DMS53 (cell line): ENCODE measurements around the gene LMX1A.
A peak's percentile ranks its signal among the peaks of the same experiment; 100 is the strongest.

Source experiments
- DNase-seq: peaks from one replicate; lab custom pipeline; 2025; lab: John Stamatoyannopoulos, UW

The LMX1A gene

DNA sequence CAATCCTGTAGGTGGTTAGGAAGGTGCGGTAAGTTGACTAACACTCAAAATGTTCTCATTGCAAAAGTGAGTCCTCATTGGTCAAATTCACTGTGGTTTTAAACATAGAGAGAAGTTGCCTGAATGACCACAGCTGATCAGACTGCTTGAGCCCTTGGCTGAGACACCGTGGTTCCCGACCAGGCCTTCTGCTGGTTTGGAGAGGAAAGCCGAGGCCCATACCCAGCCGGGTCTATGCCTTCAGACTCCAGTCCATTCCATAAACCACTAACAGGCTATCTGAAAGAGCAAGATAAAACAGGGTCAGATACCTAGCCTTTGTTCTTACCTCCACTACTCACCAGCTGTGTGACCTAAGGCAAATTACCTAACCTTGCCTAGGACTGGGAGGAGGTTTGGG lies 133.9 kb downstream of the LMX1A start:
- DNase-seq, result no peak

DNA sequence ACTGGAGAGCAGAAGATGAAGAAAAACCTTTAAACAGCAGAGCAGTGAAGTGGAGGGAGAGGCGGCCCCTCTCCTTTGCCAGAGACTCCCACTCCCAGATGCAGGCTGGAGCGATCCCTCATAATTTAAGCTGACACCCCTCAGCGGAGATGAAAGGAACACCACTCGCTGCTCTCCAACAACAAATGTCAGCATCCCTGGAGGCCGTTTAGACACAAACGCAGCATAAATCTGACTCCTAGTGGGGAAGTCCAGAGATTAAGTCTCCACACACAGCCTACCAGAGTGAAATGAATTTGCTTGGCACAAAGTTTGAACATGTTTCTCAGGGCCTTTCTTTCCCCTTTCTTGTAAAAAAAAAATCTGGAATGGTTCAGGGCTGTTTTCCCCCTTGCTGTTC lies 137.8 kb downstream of the LMX1A start:
- no peak for DNase-seq

DNA sequence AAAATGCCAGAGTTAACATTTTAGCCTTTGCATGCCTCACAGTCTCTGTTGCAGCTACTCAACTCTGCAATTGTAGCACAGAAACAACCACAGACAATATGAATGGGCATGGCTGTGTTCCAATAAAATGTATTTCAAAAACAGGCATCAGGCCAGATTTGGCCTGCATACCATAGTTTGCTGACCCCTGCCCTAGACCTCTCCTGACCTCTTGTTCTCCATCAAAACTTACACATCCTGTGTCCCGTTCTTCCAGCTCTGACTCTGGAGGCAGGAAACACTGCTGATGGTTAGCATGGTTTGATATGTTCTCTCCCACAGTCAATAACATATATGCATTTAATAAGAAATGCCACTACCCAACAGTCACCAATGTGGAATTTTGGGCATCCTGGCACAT lies 138.6 kb downstream of the LMX1A start:
- DNase-seq, result no peak

DNA sequence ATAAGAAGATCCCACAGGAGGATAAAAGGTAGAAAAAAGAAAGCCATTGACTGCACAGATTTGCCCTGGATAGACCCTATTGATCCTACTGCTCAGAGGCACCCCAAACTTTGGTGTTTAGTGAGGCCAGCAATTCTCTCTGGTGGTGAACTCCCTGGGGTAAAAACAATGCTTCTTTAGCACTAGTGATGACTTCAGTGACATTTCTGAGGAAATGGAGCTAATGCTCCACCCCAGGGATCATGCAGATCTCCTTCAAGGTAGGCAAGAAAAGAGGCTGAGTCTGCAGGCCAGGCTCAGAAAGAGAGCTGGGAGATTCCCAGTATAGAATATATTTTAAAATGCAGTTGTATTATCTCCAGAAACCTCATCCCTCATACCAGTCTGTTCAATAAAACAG lies 140.3 kb downstream of the LMX1A start:
- DNase-seq, result no peak

DNA sequence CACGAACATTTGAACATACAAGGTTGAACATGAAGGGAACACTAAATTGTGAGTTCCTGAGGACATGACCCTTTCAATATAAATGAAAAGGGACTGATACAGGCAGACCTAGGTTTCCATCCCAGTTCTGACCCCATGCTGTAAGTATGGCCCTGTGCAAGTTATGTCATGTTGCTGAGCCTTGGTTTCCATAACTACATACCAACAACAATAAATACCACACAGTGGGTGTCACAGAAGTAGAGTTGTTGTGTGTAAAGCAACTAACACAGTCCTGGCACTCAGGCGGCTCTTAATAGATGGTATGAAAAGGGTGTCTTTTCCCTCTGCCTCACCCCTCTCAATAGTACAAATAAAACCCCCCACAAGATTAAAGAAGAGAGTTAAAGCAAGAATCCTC lies 140.8 kb downstream of the LMX1A start:
- peak; percentile 8 for DNase-seq

DNA sequence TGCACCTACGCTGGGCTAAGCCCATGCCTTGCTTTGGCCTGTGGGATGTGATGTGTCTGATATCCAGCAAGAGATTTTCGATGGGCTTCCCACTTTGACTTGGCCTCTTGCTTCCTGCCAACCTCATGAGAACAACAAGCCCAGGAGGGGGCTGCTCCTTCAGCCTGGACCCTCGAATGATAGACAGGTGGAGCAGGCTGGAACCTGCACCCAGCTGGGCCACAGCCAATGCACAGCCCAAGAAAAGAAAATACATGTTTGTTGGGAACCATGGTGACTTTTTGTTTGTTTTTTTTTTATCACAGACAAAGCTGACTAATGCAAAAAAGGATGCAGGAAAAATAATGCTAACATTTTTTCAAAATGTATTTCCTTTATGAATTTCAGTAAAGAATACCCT lies 144.3 kb downstream of the LMX1A start:
- DNase-seq, result peak; percentile 39

DNA sequence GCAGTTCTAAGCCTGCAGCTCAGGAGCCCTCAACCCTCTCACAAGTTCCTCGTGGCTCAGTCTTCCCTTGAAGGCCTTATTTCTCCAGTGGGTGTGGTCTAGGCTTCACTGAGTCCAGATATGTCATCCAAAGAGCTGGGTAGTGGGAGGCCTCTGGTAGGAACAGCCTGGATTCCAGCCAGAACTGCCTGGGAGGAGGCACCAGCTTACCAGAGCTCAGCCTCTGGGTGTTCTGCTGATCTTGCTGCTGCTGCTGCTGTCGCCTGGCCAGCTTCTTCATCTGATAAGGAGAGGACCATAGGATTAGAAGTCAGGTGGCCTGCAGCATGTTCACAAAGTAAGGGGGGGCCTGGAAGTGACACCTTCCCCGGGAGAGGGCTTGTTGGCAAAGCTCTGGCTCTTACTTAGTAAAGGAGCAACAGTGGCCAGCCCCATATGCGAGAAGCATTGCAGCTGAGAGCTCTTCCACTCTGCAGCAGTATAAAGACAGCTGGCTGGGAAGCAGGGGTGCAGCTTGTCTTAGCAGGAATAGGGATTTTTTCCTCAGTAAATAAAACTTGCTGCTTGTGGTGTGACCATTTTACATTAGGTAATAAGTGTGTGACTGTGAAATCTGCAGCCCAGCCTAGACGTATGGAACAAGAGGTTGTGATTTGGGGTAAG lies 148.5 kb downstream of the LMX1A start:
- DNase-seq, result no peak

DNA sequence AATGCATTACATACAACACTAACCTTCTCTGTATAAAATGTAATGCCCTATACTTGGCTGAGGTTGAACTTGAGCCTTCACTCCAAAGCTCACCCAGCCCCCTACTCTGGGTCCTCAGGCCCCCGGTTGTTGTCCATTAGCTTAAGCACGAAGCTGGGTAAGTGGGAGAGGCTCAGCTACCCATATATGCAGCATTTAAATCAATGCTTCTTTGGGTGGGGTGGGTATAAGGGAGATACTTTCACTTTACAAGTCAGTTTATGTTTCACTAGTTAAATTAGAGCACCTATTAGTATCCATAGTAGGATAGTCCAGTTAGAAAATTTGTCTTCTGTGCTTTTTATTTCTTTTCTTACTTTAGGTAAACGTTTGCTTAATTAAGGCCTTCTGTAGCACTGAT lies 151.4 kb downstream of the LMX1A start:
- DNase-seq, result no peak

DNA sequence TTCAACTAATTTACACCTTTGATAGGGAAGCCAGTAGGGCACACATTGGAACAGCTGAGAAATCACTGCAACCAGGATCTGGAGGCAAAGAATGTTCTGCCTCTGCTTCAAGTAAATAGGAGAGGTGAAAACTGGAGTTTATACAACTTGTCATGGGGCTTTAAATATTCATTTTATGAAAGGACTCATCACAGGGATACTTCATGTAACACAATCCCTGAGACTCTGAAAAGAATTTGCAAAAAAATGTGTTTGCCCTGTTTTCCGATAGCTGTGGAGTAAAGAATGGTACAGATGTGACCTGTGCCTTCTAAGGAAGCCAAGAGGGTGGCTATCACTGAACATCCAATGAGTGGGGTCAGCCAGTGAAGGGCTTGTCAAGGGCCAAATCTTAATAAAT lies 152.0 kb downstream of the LMX1A start:
- no peak for DNase-seq

DNA sequence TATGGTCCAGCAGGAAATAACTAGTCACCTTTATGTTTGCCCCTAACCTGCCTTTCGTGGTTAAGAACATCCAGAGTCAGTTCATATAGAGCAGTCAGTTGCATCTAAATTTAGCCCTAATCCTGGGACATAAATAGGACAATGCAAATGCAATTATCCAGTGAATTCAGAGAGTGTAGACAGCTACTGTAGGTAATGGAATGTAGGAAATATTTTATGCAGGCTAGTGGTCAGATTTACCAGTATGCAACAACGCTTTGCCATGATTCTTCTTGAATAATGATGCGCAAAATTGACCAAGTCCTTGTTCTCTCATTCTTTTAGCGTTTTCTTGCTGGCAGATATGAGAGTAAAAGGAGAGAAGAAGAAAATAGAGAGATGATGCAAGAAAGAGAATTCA lies 165.4 kb downstream of the LMX1A start:
- no peak for DNase-seq

DNA sequence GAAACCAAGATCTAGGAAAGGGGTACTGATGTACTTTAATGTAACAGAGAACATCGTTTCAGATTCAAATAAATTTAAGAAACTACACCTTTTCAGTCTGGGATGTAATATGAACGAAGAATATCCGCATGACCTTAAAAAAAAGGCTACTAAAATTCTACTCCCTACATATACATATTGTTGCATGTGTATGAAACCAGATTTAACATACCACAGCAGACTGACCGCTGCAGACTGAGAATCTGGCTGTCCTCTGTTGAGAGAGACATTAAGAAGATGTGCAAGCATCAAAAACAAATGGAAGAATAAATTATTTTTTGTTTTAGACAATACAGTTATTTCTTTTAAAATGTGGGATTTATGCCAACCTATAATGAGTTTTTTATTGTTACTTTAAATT lies 166.6 kb downstream of the LMX1A start:
- DNase-seq, result no peak

DNA sequence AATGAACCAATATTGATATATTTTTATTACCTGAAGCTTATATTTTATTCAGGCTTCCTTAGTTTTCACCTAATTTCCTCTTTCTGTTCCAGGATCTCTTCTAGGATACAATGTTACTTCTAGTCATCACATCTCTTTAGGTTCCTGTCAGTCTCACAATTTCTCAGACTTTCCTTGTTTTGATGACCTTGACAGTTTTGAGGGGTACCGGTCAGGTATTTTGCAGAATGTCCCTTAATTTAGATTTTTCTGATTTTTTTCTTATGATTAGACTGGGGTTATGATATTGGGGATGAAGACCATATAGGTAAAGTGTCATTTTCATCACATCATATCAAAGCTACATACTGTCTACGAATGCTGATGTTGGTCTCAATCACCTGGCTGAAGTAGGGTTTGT lies 167.5 kb downstream of the LMX1A start:
- no peak for DNase-seq

DNA sequence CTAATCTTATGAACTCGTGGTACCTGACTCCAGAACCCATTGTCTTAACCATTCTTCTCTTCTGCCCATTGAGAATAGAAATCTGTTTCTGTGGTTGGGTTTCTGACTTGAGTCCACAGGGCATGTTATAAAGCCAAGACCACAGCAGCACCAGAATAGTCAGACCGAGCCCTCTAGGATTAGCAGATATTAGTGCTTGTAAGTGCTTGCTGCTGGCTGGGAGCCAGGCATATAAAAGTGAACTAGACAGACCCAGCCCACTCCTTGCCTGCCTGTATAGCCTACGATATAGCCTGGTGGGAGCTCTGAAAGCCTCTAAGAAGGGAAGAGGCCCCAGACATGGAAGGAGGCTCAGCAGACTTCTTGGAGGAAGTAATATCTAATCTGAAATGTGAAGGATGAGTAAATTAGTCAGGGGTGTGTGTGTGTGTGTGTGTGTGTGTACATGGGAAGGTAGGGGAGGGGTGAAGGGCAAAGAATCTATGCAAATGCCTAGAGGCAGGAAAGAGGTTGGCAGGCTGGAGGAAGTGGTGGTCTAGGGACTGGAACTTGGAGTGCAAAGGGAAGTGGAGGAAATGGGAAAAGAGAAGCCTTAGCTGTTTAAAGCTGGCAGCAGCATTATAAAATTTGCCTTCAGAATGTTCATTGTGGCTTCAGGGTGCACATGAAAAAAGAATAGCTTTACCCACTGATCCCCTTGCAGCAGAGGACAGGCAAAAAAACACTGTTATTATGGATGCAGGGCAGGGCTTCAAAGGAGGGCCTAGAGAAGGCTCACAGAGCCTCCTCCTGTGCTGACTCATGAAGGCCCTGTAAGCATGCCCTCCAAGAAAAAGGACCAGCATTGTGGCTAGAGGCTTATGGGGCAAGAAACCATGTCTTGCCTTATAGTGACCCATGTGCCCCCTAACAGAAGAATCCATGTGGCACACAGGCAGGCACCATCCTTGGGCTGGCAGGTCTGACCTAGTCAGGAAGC lies 169.2 kb downstream of the LMX1A start:
- no peak for DNase-seq

DNA sequence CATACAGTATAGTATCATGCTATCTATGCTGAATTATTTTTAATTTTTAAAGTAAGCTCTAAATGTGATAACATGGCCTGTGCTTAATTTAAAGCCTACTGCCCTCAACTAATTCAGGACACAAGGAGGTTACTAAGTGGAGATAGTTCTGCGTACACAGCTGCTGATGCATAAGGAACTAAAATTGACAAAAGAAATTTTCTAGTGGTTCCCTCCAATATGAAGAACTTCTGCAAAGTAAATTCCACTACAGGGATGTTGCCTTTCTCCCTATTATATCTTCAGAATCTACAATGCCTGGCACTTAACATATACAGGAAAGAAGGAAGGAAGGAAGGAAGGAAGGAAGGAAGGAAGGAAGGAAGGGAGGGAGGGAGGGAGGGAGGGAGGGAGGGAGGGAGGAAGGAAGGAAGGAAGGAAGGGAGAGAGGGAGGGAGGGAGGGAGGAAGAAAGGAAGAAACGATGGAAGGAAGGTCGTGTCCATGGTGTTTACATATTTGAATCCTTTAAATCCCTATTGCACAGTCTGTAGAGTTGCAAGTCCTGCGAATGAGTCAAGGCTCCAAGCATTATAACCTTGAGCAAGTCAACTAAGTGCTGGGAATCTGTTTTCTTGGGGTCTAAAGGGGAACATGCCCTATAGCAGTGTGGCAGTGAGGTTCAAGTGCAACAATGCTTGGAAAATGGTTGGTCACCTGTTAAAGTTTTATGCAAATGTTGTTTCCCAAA lies 171.2 kb downstream of the LMX1A start:
- DNase-seq, result no peak

DNA sequence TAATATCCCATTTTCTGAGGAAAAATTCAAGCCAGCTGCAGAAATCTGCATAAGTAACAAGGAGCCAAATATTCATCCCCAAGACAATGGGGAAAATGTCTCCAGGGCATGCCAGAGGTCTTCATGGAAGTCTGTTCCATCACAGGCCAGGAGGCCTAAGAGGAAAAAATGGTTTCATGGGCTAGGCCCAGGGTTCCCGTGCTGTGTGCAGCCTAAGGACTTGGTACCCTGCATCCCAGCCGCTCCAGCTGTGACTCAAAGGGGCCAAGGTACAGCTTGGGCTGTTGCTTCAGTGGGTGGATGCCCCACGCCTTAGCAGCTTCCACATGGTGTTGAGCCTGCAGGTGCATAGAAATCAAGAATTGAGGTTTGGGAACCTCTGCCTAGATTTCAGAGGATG lies 173.5 kb downstream of the LMX1A start:
- no peak for DNase-seq

DNA sequence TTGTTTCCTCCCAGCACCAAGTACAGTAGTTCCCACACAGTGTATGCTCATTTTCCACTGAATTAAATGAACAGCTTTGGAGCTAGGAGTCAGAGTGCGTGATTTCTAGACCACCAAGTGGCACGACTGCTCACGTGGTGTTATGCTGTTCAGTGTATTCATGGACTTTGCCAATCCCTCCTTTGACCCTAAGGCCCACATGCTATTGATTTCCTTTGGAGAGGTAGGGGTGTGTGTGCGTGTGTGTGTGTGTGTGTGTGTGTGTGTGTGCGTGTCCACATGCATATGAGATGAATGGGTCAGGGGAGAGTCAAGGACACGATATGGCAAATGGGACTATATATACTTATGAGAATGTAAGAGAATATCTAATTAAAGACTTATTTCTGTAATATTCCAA lies 177.2 kb downstream of the LMX1A start:
- DNase-seq, result no peak

DNA sequence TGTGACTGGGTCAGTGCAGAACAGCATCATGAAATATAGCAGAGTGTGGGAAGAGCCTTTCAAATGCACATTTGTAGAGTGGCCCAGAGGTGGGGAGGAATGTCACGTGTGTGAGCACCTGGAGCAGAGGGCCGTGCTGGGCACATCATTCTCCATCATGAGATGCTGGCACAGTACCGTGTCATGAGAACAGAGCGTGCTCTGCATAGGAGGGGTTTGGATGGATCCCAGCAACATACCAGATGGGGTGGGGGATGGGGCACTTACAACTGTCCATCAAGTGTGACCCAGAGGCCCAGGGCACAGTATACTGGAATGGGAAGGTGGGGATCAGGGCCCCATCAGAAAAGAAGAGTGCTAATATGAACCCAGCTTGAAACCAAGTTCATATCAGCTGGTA lies 182.0 kb downstream of the LMX1A start:
- DNase-seq, result no peak

DNA sequence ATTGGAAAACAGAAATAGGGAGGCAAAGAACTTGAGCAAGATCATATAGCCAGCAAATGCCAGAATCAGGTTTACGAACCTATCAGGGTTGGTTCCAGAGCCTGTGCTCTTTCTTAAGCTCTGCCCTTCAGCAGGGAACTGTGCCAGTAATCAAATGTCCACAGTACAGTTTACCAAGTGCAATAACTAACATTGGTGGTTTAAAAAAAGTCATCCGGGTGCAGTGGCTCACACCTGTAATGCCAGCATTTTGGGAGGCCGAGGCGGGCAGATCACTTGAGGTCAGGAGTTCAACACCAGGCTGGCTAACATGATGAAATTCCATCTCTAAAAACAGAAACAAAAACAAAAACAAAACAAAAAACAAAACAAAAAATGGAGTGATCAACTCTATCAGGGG lies 182.7 kb downstream of the LMX1A start:
- no peak for DNase-seq

DNA sequence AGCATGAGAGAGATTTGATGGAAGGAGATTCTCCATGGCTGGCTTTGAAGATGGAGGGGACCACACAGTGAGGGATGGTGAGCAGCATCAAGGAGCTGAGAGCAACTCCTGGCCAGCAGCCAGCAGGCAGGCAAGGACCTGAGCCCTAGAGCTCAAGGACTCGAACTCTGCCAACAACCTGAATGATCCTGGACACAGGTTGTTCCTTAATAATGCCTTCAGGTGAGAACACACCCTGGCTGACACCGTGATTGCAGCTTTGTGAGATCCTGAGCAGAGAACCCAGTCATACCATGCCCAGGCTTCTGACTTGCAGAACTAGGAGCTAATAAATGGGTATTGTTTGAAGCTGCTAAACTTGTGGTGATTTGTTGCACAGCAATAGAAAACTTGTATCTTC lies 183.1 kb downstream of the LMX1A start:
- DNase-seq, result no peak

DNA sequence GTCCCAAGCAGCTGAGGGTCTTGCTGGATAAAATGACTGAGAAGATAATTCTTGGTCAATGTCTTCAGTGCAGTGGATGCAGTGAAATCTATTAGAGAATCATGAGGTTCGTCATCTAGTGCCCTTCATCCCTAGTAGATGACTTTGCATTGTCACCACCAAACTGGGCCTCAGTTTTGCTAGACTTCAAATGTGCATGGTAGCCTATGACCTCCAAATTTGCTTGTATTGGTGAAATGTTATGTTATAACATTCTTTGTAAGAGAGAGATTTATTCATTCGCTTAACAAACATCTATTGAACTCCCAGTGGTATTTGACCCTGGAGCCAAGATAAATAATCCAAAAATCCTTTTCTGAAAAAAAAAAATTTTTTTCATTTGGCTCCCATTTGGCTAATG lies 183.8 kb downstream of the LMX1A start:
- DNase-seq, result no peak

DNA sequence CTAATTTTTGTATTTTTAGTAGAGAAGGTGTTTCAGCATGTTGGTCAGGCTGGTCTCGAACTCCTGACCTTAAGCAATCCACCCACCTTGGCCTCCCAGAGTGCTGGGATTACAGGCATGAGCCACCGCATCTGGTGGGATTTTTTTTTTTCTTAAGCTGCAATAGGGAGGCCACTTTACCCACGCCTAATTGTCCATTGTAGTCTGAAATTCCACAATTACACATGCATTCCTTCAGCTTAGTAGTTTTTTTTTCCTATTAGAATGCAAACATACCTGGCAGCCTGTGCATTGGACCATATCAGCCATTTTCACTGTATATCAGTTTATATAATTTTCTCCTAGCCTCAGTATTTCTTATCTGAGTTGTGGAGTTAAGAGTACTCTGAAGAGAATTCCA lies 186.8 kb downstream of the LMX1A start:
- no peak for DNase-seq

DNA sequence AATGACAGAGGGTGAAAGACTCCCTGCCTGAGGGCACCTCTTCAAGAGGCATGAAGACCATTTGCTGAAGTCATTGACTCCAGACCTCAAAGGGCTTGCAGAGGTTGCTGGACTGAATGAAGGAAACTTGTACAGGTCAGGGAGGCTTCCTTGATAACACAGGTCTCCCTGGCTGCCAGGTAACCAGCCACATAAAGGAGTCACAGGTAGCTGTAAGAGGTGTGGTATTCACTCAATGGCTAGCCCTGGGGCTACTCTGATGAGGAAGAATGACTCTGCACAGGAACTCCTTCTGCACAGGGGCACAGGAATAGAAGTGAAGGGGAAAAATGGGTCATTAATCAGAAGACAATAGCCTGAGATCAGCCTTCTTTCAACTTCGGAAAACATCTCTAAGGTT lies 187.5 kb downstream of the LMX1A start:
- no peak for DNase-seq

DNA sequence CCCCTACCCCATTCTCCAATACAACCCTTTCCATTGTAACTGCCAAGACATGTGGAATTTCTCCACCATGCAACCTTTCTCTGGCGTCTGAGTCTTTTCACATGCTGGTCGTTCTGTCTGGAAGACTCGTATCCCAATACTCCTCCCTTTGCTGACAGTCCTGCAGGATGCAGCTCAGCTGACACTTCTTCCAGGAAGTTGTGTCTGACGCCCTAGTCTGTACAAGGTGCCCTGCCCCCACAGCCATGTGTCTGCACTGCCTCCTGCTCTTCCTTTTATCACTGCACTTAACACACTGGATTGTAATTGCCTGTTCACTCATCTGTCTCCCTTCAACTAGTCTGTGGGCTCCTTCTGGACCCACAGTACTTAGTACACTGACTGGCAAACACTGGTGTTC lies 188.0 kb downstream of the LMX1A start:
- peak; percentile 8 for DNase-seq
